Stimulated activated naive CD8-positive, alpha-beta T cell treated with anti-CD3 and anti-CD28 coated beads, Interleukin-15, amount 100 ng/mL, for 72 hours (primary cell): ENCODE data around the gene KIF21A.
"Not testable (repeated sequence)": the region's sequence is repeated elsewhere in the genome, so short reads cannot be mapped to it uniquely, and the experiment has no call there.

Experiments used
- ATAC-seq: fragments of 150-1000 bp; cut with Tn5 transposase; 2 replicates; pipeline ENCODE4 v1.10.0; 2021; ENCODE audit warnings: mild to moderate bottlenecking, moderate library complexity
- DNase-seq, 2 donors: peaks; one replicate each; pipeline ENCODE4 v3.0.0; 2021 to 2022
- H3K27ac Mint-ChIP-seq, 2 donors: one replicate each; pipeline ENCODE4 v1.8.0; 2022; ENCODE audit warnings: mild to moderate bottlenecking in 2 of 2, mixed read lengths in 2 of 2, moderate library complexity in 2 of 2
- H3K27me3 Mint-ChIP-seq: one replicate; pipeline ENCODE4 v1.8.0; 2022; ENCODE audit warnings: mixed read lengths
- H3K4me1 Mint-ChIP-seq: one replicate; pipeline ENCODE4 v1.8.0; 2022; ENCODE audit warnings: mild to moderate bottlenecking, mixed read lengths
- H3K4me3 Mint-ChIP-seq, 2 donors: one replicate each; pipeline ENCODE4 v1.8.0; 2022; ENCODE audit warnings: mild to moderate bottlenecking in 2 of 2, mixed read lengths in 2 of 2, moderate library complexity in 1 of 2
- H3K9me3 Mint-ChIP-seq, 2 donors: one replicate each; pipeline ENCODE4 v1.8.0; 2022; ENCODE audit warnings: mixed read lengths in 2 of 2

KIF21A gene, protein sequence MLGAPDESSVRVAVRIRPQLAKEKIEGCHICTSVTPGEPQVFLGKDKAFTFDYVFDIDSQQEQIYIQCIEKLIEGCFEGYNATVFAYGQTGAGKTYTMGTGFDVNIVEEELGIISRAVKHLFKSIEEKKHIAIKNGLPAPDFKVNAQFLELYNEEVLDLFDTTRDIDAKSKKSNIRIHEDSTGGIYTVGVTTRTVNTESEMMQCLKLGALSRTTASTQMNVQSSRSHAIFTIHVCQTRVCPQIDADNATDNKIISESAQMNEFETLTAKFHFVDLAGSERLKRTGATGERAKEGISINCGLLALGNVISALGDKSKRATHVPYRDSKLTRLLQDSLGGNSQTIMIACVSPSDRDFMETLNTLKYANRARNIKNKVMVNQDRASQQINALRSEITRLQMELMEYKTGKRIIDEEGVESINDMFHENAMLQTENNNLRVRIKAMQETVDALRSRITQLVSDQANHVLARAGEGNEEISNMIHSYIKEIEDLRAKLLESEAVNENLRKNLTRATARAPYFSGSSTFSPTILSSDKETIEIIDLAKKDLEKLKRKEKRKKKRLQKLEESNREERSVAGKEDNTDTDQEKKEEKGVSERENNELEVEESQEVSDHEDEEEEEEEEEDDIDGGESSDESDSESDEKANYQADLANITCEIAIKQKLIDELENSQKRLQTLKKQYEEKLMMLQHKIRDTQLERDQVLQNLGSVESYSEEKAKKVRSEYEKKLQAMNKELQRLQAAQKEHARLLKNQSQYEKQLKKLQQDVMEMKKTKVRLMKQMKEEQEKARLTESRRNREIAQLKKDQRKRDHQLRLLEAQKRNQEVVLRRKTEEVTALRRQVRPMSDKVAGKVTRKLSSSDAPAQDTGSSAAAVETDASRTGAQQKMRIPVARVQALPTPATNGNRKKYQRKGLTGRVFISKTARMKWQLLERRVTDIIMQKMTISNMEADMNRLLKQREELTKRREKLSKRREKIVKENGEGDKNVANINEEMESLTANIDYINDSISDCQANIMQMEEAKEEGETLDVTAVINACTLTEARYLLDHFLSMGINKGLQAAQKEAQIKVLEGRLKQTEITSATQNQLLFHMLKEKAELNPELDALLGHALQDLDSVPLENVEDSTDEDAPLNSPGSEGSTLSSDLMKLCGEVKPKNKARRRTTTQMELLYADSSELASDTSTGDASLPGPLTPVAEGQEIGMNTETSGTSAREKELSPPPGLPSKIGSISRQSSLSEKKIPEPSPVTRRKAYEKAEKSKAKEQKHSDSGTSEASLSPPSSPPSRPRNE (N-terminal part only)

DNA sequence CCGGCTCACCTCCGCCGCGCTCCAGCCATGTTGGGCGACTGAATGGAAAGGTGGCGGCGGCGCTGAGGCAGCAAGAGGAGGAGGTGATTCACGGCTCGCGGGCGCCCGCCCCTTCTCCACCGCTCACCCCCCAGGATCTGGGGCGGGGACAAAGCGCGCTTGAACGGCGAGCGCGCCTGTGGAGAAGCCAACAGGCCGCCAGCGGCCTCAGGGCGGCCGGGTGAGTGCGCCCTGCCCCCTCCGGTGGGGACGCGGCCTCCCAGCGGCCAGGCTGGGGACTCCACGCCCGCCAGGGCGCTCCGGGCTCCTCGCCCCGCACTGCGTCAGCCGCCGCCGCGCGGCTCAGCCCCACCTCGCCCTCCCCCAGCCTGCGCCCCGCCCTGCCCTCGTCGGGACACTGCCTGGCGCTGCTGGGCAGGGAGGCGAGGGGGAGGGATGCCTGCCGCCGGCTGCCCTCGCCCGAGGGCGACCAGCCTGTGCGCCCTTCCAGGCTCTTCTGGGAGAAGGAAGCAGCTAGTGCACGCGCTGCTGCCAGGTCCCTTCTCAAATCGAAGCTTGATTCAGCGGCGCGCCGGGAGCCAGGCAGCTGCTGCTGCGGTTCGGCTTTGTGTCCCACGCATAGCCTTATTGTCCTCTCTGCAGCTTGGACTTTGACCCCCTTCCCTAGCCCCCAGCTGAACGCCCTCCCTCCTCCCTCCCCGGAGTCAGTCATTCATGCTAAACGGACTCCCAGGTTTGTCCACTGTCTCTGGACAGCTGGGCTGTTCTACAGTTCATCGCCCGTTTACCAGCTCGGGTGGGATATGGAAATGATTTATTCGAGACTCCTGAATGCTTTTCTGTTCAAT is at the start of gene KIF21A:
KIF21A (minus strand) TSS at position 40 of the 848 bp plus-strand sequence. CDS start 150 bp downstream, outside the sequence.
- H3K4me1 Mint-ChIP-seq, result peaks cover 21% of the 10 kb centered on the region
- ATAC-seq, result peak; percentile 96
- peaks cover 8% of the 10 kb centered on the region for H3K27me3 Mint-ChIP-seq
- peak within 1 kb of the TSS; percentile 97 to 98 for H3K27ac Mint-ChIP-seq
- peak; percentile 94 for DNase-seq
- no peaks in the 10 kb centered on the region for H3K9me3 Mint-ChIP-seq
- peak within 1 kb of the TSS; percentile 90 to 94 for H3K4me3 Mint-ChIP-seq

DNA sequence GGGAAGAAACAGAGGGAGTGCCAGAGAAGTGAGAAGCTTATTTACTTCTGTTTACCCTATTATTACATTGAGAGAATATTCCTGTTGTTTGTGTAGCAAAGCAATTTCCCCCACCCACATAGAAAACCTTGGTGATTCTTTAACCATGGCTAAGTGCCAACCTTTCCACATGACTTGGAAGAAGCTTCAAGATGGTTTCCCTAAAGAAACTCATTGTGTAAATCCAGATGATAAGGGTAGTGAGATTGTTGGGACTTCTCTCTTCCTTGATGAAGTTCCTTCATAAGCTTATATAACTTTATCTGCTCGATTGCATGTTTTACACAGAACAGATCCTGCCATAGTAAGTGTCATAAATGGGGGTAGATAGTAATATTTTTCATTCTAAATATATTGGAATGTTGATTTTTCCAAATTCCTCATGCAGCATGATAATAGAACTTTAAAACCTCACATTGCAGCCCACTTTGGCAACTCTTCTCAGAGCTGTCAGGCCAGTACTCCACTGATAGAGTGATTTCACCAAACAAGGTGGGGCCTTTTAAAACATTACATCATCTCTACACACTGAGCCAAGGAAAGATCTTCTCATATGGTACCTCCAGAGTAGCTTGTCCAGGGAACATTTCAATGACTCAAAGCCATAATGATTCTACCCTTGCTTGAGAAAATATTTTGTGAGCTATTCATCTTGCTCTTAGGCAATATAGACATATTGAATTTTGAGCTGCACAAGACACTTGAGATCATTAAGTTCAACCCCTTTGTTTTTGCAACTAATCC is 47.8 kb upstream of the KIF21A start:
- Mint-ChIP-seq H3K27ac (no peak overlapping the region), H3K9me3 (peaks cover 0 to 4% of the 10 kb centered on the region in 2 donors), H3K4me1 (no peaks in the 10 kb centered on the region), H3K27me3 (no peaks in the 10 kb centered on the region), H3K4me3 (no peak overlapping the region)
- DNase-seq (no peak), ATAC-seq (no peak)

DNA sequence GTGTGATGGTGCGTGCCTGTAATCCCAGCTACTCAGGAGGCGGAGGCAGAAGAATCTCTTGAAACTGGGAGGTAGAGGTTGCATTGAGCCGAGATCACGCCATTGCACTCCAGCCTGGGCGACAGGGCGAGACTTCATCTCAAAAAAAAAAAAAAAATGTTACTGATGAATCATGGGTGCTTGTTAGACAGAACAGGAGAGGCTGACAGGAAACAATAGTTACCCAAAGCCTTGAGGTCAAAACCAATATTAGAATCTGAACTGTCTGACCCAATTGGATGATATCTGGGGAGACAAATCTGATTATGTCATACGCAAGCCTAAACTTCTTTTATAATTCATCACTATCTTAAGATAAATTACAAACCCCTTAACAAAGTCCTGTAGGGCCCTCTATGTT is 40.7 kb upstream of the KIF21A start:
- H3K4me3 Mint-ChIP-seq, result no peak overlapping the region
- no peak for DNase-seq
- ATAC-seq, result no peak
- H3K4me1 Mint-ChIP-seq, result no peaks in the 10 kb centered on the region
- H3K27me3 Mint-ChIP-seq, result no peaks in the 10 kb centered on the region
- H3K9me3 Mint-ChIP-seq, result no peaks in the 10 kb centered on the region
- H3K27ac Mint-ChIP-seq, result peak overlapping the region in 1 of 2 donors; percentile 42

DNA sequence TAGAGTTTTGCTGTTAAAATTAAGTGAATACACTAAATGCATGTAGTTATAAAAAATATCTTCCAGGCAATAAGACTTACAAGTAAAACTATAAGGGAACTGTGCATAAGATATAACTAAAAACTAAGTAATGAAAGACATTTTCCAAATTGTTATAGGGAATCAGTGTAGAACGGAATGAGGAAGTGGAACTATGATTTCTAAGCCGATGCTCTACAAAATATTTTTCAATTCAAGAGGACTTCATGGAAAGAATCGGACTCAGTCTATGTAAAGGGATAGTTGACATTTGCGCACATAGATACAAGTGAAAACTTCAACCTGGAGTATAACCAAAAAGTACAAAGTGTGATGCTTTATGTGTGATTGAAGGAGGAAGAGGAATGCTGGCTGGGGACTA is 40.1 kb upstream of the KIF21A start:
- DNase-seq (no peak), ATAC-seq (no peak)
- H3K27ac Mint-ChIP-seq, result peak overlapping the region in 1 of 2 donors; percentile 42
- H3K27me3 Mint-ChIP-seq, result no peaks in the 10 kb centered on the region
- H3K4me1 Mint-ChIP-seq, result no peaks in the 10 kb centered on the region
- no peak overlapping the region for H3K4me3 Mint-ChIP-seq
- no peaks in the 10 kb centered on the region for H3K9me3 Mint-ChIP-seq

DNA sequence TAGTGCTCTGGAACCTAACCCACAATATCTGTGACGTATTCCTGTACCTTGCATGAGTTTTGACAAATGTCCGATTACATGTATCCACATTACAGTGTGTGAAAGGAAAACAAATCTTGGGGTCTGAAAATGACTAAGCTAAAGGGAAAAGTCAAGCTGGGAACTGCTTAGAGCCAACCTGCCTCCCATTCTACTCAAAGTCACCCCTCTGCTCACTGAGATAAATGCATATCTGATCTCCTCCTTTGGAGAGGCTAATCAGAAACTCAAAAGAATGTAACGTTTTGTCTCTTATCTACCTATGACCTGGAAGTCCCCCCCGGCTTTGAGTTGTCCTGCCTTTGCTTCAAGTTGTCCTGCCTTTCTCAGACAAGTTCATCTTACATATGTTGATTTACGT is 34.0 kb upstream of the KIF21A start:
- Mint-ChIP-seq H3K27me3 (no peaks in the 10 kb centered on the region), H3K4me1 (no peaks in the 10 kb centered on the region), H3K27ac (peak overlapping the region in 1 of 2 donors; percentile 1), H3K9me3 (peaks cover 11 to 21% of the 10 kb centered on the region in 2 donors), H3K4me3 (no peak overlapping the region)
- DNase-seq (no peak), ATAC-seq (no peak)

DNA sequence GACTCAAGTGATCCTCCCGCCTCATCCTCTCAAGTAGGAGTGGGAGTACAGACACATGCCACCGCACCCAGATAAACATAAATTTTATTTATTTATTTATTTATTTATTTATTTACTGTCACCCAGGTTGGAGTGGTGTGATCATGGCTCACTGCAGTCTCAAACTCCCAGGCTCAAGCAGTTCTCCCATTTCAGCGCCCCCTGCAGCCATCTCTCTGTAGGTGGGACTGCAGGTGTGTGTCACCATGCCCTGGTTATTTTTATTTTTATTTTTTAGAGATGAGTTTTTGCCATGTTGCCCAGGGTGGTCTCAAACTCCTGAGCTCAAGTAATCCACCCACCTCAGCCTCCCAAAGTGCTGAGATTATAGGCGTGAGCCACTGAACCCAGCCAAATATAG is 33.2 kb upstream of the KIF21A start:
- no peak overlapping the region for H3K4me3 Mint-ChIP-seq
- no peak for DNase-seq
- H3K27me3 Mint-ChIP-seq, result no peaks in the 10 kb centered on the region
- H3K27ac Mint-ChIP-seq, result no peak overlapping the region
- ATAC-seq, result no peak
- no peaks in the 10 kb centered on the region for H3K4me1 Mint-ChIP-seq
- H3K9me3 Mint-ChIP-seq, result peaks cover 13 to 21% of the 10 kb centered on the region in 2 donors

DNA sequence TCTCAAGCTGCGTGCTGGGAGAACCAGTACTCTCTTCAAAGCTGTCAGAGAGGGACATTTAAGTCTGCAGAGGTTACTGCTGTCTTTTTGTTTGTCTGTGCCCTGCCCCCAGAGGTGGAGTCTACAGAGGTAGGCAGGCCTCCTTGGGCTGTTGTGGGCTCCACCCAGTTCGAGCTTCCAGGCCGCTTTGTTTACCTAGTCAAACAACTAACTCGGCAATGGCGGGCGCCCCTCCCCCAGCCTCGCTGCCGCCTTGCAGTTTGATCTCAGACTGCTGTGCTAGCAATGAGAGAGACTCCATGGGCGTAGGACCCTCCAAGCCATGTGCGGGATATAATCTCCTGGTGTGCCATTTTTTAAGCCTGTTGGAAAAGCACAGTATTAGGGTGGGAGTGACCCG is 32.2 kb upstream of the KIF21A start:
- not testable (repeated sequence) for H3K4me1 Mint-ChIP-seq, ATAC-seq, H3K4me3 Mint-ChIP-seq, DNase-seq, H3K27me3 Mint-ChIP-seq, H3K27ac Mint-ChIP-seq
- H3K9me3 Mint-ChIP-seq, result peaks cover 13 to 24% of the 10 kb centered on the region in 2 donors

DNA sequence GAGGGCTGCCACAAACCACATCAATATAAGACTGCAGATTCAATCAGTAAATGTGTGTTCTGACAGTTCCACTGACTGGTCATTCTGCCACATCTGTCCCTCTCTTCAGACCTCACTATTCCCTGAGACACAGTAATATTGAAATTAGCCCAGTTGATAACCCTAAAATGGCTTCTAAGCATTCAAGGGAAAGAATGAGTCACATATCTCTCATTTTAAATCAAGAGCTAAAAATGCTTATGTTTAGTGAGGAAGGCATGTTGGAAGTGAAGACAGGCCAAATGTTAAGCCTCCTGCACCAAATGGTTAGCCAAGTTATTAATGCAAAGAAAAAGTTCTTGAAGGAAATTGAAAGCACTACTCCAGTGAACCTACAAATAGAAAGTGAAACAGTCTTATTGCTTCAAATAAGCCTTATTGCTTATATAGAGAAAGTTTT is 24.5 kb upstream of the KIF21A start:
- Mint-ChIP-seq H3K9me3 (peaks cover 6 to 8% of the 10 kb centered on the region in 2 donors), H3K27ac (peak overlapping the region; percentile 19 to 96), H3K4me1 (peaks cover 26% of the 10 kb centered on the region), H3K27me3 (no peaks in the 10 kb centered on the region), H3K4me3 (peak overlapping the region; percentile 52 to 73)
- ATAC-seq (peak; percentile 98), DNase-seq (peak; percentile 21 to 34)

DNA sequence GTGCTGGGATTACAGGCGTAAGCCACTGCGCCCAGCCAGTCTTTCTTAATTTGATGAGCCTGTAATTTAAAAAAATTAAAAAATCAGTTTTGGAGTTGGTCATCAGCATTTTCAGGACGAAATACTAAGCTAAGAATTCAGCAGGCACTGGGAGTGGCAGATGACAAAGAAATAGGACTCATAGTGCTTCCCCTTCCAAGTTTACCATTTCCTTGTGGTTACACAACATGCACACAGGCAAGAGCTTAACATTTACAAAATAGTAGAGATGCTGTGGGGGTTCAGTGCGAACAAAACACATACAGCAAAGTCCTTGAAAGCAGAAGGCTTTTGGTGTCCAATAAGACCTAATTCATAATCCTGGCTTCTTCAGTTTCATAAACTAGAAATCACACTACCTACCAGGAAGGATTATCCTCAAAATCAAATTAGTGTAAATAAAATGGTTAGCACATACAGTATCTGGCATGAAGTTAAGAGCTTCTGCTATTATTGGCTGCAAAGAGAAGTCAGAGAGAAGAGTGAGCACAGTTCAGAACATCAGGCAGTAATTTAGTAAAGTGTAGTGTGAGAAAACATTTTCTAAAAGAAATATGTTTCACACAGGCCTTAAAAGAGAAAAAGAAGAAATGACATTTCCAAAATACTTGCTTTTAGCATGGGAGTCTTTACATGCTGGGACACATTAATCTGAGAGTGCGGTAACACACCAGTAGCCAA is 22.2 kb upstream of the KIF21A start:
- Mint-ChIP-seq H3K9me3 (no peaks in the 10 kb centered on the region), H3K4me1 (peaks cover 26% of the 10 kb centered on the region), H3K4me3 (no peak overlapping the region), H3K27me3 (no peaks in the 10 kb centered on the region), H3K27ac (no peak overlapping the region)
- no peak for ATAC-seq
- no peak for DNase-seq

DNA sequence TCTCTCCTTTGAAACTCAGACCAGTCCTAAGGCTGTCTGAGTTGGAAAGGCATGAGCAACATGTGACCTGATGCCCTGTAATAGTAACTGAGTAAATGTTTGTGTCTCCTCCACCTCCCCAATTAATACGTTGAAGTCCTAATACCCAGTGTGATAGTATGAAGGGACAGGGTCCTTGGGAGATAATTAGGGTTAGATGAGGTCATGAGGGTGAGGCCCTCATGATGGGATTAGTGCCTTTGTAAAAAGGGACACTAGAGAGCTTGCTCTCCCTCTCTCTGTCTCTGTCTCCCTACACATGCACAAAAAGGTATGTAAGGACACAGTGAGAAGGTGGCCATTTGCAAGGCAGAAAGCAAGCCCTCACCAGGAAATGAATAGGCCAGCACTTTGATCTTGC is 18.1 kb upstream of the KIF21A start:
- no peak overlapping the region for H3K27ac Mint-ChIP-seq
- no peaks in the 10 kb centered on the region for H3K27me3 Mint-ChIP-seq
- no peak for ATAC-seq

DNA sequence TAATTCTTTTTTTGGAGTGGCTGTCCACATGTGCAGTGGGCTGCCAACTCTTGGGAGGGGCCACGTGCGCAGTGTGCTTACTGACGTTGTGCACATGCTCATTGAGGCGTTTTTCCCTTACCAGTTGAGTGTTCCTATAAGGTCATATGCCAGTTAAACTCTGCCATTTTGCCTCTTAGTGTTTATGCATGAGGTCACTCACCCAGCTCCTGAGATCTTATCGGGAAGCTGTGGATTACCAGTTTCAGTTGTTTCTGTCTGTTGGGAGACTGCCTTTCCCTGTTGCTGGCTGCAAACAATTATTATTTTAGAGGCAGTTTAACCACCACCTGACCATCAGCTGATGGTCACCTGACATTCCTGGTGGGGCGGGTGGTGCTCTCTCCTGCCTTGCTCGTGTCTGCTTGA is 16.1 kb upstream of the KIF21A start:
- H3K27ac Mint-ChIP-seq, result no peak overlapping the region
- no peak for ATAC-seq
- H3K4me1 Mint-ChIP-seq, result no peaks in the 10 kb centered on the region
- no peaks in the 10 kb centered on the region for H3K9me3 Mint-ChIP-seq
- H3K4me3 Mint-ChIP-seq, result no peak overlapping the region
- no peaks in the 10 kb centered on the region for H3K27me3 Mint-ChIP-seq
- DNase-seq, result no peak

More for the DNA sequence above, 18.1 kb upstream of the KIF21A start:
- no peak for DNase-seq
- Mint-ChIP-seq H3K9me3 (no peaks in the 10 kb centered on the region), H3K4me1 (peaks cover 4% of the 10 kb centered on the region), H3K4me3 (no peak overlapping the region)

DNA sequence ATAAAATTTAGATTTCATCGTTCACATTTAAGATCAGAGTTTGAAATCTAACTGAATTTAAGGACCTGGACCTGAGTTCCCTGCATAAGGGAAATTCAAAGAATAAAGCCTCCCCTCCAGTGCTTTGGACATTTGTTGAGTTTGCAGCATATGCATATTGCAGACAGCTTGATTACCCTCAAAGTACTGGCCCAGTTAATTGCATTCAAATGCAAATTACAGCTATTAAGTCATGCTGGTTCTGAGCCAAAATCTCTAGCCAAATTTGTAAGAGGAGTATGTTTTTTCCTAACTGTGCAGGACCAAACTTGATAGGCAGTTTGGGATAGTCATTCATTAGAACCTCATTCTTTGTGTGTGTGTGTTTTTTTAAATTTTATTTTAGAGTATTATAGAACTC is 9.1 kb upstream of the KIF21A start:
- ATAC-seq, result no peak
- H3K9me3 Mint-ChIP-seq, result no peaks in the 10 kb centered on the region
- DNase-seq, result no peak

DNA sequence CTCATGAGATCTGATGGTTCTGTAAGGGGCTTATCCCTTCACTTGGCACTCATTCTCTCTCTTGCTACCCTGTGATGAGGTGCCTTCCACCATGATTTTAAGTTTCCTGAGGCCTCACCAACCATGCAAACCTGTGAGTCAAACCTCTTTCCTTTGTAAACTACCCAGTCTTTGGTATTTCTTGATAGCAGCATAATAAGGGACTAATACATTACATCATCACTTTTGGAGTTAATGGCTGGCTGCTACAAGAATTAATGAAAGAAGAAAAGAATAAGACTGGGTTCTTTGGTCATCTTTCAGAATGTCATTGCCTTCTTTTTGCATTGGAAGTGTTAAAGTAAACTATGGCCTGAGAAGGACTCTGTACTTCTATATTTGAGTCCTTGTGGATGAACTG is 5.1 kb upstream of the KIF21A start:
- ATAC-seq (no peak), DNase-seq (no peak)
- peaks cover 14% of the 10 kb centered on the region for H3K27me3 Mint-ChIP-seq
- H3K4me3 Mint-ChIP-seq, result no peak overlapping the region
- peaks cover 6% of the 10 kb centered on the region for H3K4me1 Mint-ChIP-seq
- H3K9me3 Mint-ChIP-seq, result no peaks in the 10 kb centered on the region
- no peak overlapping the region for H3K27ac Mint-ChIP-seq

More for the DNA sequence above, 9.1 kb upstream of the KIF21A start:
- Mint-ChIP-seq H3K27ac (no peak overlapping the region), H3K4me1 (no peaks in the 10 kb centered on the region), H3K4me3 (no peak overlapping the region), H3K27me3 (peaks cover 7% of the 10 kb centered on the region)
